ENCODE measurements around the gene BSCL2.

DNA sequence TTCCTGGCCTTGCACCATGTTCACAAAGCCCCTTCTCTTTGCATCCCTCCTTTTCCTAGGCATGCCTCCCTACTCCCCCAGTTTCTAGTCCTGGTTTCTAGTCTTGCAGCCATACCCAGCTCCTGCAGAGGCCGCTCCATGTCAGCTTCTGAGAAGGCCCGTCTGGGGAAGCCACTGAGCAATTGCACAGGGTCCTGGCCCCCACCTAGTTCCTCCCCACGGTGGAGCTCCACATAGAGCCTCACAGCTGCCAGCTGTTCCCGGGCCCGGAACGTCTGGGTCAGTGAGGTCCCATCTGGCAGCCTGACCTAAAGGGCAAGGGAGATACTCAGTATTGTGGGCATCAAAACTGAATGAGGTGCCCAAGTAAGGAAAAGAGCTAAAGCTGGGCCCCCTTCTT lies 30.5 kb downstream of the BSCL2 start:
- TF ChIP-seq POLR2AphosphoS5 (IDR thresholded peaks at IDR 0.05; ENCODE audit: low read depth, low read length) (no peak), SIN3A (IDR thresholded peaks at IDR 0.05; ENCODE audit: borderline replicate concordance, insufficient read depth, low read length) (no peak), TAF1 (IDR thresholded peaks at IDR 0.05; ENCODE audit: borderline replicate concordance, insufficient read depth, low read length) (no peak), FOXP2 (optimal IDR thresholded peaks at IDR 0.05; ENCODE audit: borderline replicate concordance, extremely low read depth, extremely low read length, insufficient read depth) (no peak)
- TF ChIP-seq, protein P1, sequence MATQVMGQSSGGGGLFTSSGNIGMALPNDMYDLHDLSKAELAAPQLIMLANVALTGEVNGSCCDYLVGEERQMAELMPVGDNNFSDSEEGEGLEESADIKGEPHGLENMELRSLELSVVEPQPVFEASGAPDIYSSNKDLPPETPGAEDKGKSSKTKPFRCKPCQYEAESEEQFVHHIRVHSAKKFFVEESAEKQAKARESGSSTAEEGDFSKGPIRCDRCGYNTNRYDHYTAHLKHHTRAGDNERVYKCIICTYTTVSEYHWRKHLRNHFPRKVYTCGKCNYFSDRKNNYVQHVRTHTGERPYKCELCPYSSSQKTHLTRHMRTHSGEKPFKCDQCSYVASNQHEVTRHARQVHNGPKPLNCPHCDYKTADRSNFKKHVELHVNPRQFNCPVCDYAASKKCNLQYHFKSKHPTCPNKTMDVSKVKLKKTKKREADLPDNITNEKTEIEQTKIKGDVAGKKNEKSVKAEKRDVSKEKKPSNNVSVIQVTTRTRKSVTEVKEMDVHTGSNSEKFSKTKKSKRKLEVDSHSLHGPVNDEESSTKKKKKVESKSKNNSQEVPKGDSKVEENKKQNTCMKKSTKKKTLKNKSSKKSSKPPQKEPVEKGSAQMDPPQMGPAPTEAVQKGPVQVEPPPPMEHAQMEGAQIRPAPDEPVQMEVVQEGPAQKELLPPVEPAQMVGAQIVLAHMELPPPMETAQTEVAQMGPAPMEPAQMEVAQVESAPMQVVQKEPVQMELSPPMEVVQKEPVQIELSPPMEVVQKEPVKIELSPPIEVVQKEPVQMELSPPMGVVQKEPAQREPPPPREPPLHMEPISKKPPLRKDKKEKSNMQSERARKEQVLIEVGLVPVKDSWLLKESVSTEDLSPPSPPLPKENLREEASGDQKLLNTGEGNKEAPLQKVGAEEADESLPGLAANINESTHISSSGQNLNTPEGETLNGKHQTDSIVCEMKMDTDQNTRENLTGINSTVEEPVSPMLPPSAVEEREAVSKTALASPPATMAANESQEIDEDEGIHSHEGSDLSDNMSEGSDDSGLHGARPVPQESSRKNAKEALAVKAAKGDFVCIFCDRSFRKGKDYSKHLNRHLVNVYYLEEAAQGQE (IDR thresholded peaks at IDR 0.05; ENCODE audit: insufficient read depth in 1 of 2, low read depth in 2 of 2, low read length in 2 of 2), result no peak
